IPS-18a (cell line): ENCODE results near the gene ADK.

Source experiments
- H3K27ac ChIP-seq: one replicate; pipeline ENCODE4 v1.5.1; 2013; ENCODE audit warnings: low read length
- H3K27me3 ChIP-seq: one replicate; pipeline ENCODE4 v1.6.1; 2013; ENCODE audit warnings: mild to moderate bottlenecking, low read length; ENCODE audit not compliant: control insufficient read depth, insufficient read depth
- H3K36me3 ChIP-seq: one replicate; pipeline ENCODE4 v1.6.1; 2013; ENCODE audit warnings: low read depth, low read length; ENCODE audit not compliant: control insufficient read depth
- H3K4me1 ChIP-seq: one replicate; pipeline ENCODE4 v1.6.1; 2013; ENCODE audit warnings: low read depth, low read length; ENCODE audit not compliant: control insufficient read depth
- H3K4me3 ChIP-seq: one replicate; pipeline ENCODE4 v1.5.1; 2013; ENCODE audit warnings: low read length
- H3K9ac ChIP-seq: one replicate; pipeline ENCODE4 v1.6.1; 2013; ENCODE audit warnings: mild to moderate bottlenecking, low read length, moderate library complexity
- H3K9me3 ChIP-seq: one replicate; pipeline ENCODE4 v1.6.1; 2013; ENCODE audit warnings: low read depth, low read length; ENCODE audit not compliant: control insufficient read depth

Gene ADK

DNA sequence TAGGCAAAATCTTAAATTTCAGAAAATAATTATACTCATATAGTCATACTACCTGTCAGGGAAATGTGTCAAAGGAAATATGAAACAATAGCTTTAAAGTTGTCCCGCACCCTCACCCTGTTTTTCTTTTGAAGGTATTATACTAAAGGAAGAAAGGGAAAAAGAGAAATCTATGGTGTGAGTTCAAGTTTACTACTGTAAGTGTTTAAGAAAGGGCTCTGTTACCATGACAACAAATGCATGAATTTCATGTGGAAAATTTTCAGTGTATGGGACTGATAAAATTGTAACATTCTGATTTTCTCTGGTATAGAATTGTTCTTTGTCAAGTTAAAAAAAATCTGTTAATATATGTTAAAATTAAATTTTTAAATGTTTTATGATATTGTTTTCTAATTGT, 229.8 kb downstream of the ADK start:
- no peak overlapping the region for H3K4me3 ChIP-seq
- H3K4me1 ChIP-seq = no peaks in the 10 kb centered on the region
- H3K36me3 ChIP-seq = no peaks in the 10 kb centered on the region
- H3K27me3 ChIP-seq = no peaks in the 10 kb centered on the region
- no peak overlapping the region for H3K9ac ChIP-seq
- H3K9me3 ChIP-seq = no peaks in the 10 kb centered on the region
- no peak overlapping the region for H3K27ac ChIP-seq

DNA sequence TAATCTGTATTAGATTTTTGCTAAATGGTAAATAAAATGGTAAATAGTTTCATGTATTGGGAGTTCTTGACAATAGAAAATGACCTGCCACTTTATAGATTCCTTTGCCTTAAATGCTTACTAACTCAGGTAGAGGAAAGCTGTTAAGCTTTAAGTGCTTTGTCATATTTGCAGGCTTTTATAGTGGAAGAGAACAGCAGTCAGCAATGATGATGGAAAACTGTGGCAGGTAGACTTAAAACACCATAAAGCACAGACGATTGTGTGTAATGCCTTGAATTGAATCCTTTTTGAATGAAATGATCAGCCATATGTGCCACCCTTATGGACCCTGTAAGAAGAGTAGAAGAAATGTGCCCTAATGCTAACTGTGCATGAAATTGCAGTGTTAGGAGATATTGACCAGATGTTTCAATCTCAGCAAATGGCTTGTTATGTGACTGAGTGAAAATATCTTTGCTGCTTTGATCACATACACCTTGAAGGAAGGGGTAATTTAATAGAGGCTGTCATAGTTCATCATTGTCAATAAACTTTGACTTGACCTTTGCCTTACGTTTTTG, 230.4 kb downstream of the ADK start:
- Histone ChIP-seq H3K4me3 (no peak overlapping the region), H3K36me3 (no peaks in the 10 kb centered on the region), H3K4me1 (no peaks in the 10 kb centered on the region), H3K27ac (no peak overlapping the region), H3K9me3 (no peaks in the 10 kb centered on the region), H3K27me3 (no peaks in the 10 kb centered on the region), H3K9ac (no peak overlapping the region)

DNA sequence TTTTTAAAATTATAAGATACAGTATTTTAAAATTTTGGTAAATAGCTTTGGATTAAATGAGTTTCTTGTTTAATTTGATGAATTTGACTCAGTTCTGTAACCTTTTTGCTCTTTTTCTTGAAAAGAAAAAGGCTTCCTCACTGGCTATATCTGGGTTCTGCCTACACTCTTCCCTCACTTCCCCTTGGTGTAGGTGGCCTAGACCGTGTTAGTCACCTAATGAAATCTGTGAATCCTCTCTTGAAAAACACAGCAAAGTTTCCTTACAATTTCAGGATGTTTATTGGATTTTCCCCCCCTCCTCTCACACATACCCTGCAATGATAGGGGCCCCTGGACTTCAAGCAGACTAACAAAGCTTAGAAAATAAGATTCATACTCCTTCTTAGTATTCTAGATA, 231.6 kb downstream of the ADK start:
- Histone ChIP-seq H3K4me3 (no peak overlapping the region), H3K9ac (no peak overlapping the region), H3K27me3 (no peaks in the 10 kb centered on the region), H3K9me3 (no peaks in the 10 kb centered on the region), H3K4me1 (no peaks in the 10 kb centered on the region), H3K36me3 (no peaks in the 10 kb centered on the region), H3K27ac (no peak overlapping the region)

DNA sequence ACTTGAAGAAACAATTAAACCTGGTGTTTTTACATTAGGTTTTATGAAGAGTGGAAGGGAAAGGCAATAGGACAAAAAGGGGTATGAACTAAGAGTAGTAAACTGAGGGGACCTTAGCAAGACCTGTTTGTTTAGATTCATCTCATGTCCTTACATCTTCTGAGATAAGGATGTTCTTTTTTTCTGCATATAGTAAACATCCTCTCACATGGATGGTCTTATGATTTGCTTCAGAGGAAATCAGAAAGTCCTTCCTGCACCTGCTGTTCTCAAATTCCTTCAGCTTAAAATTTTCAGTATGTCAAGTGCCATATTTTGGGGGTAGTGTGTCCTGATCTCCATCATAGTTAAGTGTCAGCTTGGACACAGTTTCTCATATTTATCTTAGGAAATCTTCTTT, 232.6 kb downstream of the ADK start:
- no peak overlapping the region for H3K4me3 ChIP-seq
- no peak overlapping the region for H3K27ac ChIP-seq
- H3K9ac ChIP-seq = no peak overlapping the region
- H3K27me3 ChIP-seq = no peaks in the 10 kb centered on the region
- H3K36me3 ChIP-seq = no peaks in the 10 kb centered on the region
- no peaks in the 10 kb centered on the region for H3K9me3 ChIP-seq
- H3K4me1 ChIP-seq = no peaks in the 10 kb centered on the region

DNA sequence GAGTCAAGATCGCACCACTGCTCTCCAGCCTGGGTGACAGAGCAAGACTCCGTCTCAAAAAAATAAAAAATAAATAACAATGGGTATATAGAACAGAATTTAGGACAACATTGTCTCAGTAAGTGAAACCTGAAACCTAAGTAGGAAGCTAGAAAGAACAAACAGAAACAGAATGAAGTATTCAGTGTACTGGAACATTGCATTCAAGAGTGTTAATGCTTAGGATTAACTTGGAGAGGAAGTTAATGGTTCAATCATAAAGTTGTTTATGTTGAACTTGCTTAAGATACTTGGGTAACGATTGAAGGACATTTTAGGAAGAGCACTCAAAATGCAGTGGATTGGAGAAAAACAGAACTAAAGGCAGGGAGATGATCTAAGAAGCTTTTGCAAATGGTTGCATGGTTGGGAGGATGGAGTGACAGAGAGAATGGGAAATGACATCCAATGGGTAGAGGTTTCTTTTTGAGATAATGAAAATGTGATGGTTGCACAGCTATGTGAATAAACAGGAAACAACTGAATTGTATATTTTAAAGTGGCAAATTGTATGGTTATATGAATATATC, 233.7 kb downstream of the ADK start:
- no peaks in the 10 kb centered on the region for H3K4me1 ChIP-seq

DNA sequence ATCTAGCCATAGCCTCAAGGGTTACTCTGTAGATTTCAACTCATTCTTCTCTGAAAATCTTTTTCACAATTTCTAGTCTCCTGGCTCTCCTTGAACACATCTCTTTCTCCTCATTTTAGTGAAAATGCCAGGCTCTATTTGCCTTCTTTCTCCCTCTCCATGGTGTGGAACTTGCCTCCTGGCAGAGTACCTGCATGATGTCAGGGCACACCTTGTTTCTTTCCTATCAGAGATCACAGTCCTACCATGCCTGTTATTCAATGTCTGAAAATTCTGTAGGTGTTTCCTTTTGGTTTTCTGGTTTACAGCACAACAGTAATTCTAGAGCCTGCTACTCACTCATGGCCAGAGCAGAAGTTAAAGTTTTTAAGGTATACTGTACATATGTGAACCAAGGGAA, 237.8 kb downstream of the ADK start:
- Histone ChIP-seq H3K36me3 (no peaks in the 10 kb centered on the region), H3K4me1 (no peaks in the 10 kb centered on the region), H3K9me3 (no peaks in the 10 kb centered on the region), H3K27ac (no peak overlapping the region), H3K9ac (no peak overlapping the region), H3K4me3 (no peak overlapping the region), H3K27me3 (no peaks in the 10 kb centered on the region)

More for the DNA sequence above, 233.7 kb downstream of the ADK start:
- H3K9ac ChIP-seq = no peak overlapping the region
- no peaks in the 10 kb centered on the region for H3K36me3 ChIP-seq
- H3K27ac ChIP-seq = no peak overlapping the region
- no peaks in the 10 kb centered on the region for H3K9me3 ChIP-seq
- H3K4me3 ChIP-seq = no peak overlapping the region
- no peaks in the 10 kb centered on the region for H3K27me3 ChIP-seq

DNA sequence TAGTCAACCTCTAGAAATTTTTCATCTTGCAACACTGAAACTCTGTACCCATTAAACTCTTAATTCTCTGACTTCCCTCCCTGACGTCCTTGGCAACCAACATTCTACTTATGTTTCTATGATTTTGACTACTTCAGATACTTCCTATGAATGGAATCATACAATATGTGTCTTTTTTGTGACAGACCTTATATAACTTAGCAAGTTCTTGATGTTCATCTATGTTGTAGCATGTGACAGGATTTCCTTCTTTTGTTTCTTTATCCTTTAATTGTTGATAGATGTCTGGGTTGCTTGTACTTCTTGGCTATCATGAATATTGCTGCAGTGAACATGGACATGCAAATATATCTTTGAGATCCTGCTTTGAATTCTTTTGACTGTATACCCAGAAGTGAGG, 240.8 kb downstream of the ADK start:
- H3K27ac ChIP-seq = no peak overlapping the region
- no peaks in the 10 kb centered on the region for H3K9me3 ChIP-seq
- no peak overlapping the region for H3K4me3 ChIP-seq
- no peak overlapping the region for H3K9ac ChIP-seq
- H3K36me3 ChIP-seq = no peaks in the 10 kb centered on the region
- no peaks in the 10 kb centered on the region for H3K27me3 ChIP-seq
- no peaks in the 10 kb centered on the region for H3K4me1 ChIP-seq

DNA sequence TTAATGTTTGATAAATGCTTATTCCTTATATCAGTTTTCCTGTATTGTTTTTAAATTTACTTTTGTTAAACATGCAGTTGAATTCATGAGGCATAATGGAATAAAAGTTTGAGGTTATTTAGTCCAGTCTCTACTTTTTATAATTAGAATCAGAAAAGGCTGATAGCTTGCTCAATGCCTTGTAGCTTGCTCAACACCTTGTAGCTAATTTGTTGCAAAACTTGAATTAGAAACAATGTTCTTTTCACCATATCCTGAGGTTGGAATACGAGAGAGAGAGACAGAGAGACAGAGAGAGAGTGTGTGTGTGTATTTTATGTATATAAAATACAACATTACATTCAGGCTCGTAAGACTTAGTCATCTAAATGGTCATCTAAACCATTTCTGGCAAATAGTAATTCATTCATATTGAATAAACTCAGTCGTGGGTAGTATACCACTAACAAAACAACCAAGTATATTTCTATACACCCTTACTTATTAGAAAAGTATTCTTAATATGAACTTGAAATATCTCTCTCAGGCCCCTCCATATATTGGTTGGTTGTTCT, 243.5 kb downstream of the ADK start:
- H3K4me1 ChIP-seq = no peaks in the 10 kb centered on the region
- H3K4me3 ChIP-seq = no peak overlapping the region
- no peaks in the 10 kb centered on the region for H3K27me3 ChIP-seq
- no peaks in the 10 kb centered on the region for H3K36me3 ChIP-seq
- no peak overlapping the region for H3K9ac ChIP-seq
- no peaks in the 10 kb centered on the region for H3K9me3 ChIP-seq
- no peak overlapping the region for H3K27ac ChIP-seq

DNA sequence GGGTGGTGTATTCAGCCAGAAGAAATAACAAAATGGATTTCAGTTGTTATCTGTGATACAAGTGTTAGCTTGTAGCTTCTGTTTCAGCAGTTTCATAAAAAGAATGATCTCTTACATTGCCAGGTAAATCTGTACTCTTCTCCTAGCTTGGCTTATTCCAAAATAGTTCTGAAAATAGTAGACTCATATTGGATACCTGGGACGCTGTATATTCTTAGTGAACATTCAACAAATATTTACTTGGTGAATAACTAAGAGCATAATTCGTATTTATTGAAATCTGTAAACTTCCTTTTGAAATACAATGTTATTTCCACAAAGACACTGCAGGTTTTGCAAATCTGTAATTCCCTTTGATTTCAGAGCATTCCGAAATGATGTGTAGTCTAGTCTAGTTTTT, 249.2 kb downstream of the ADK start:
- no peaks in the 10 kb centered on the region for H3K4me1 ChIP-seq
- peaks cover 5% of the 10 kb centered on the region for H3K9me3 ChIP-seq
- H3K36me3 ChIP-seq = no peaks in the 10 kb centered on the region

DNA sequence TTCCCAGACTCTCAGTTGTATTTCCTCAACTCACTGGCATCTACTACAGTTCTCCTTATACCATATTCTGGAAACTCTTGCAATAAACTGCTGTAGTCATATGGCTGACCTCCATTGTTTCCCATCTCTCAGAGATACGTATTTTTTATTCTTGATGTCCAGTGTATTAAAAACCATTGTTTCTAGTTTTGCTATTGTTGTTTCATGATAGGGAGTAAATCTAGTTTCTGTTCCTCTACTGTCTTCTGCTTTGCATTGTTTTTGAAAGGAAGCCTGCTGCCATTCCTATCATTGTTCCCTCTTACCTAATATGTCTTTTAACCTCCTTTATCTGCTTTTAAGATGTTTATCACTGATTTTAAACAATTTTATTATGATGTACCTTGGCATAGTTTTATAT, 255.0 kb downstream of the ADK start:
- H3K27me3 ChIP-seq = no peaks in the 10 kb centered on the region
- H3K27ac ChIP-seq = no peak overlapping the region
- no peaks in the 10 kb centered on the region for H3K4me1 ChIP-seq
- H3K36me3 ChIP-seq = no peaks in the 10 kb centered on the region
- H3K9me3 ChIP-seq = peaks cover 5% of the 10 kb centered on the region
- H3K9ac ChIP-seq = no peak overlapping the region
- no peak overlapping the region for H3K4me3 ChIP-seq

More for the DNA sequence above, 249.2 kb downstream of the ADK start:
- Histone ChIP-seq H3K4me3 (no peak overlapping the region), H3K9ac (no peak overlapping the region), H3K27me3 (no peaks in the 10 kb centered on the region), H3K27ac (no peak overlapping the region)

DNA sequence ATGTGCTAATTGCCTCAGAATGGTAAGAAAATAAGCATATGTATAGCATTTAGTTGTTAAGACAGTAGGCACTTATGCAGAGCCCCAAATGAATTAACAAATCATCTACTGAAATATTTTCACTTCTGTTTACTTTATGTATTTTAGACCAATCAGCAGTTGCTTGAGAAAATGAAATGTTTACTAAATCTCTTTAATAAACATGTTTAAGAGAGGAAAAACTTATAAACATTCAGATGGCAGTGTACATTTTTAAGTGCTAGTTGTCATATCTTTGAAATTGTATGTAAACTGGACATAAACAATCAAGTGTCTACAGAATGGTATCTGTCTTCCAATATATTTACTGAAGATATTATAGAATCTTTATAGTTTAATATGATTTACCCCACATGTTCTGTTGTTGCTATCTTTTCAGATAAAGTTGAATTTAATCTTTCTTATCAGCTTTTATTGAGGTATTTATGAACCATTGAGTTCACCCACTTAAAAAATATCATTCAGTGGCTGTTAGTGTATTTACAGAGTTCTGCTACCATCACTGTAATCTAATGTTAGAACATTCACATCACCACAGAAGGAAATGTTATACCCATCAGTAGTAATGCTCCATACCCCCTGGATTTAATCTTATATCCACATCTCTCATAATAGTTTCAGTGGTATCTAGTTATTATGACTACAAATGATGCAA, 264.3 kb downstream of the ADK start:
- H3K4me1 ChIP-seq = peaks cover 32% of the 10 kb centered on the region
- no peaks in the 10 kb centered on the region for H3K27me3 ChIP-seq
- H3K4me3 ChIP-seq = no peak overlapping the region
- no peak overlapping the region for H3K27ac ChIP-seq
- no peaks in the 10 kb centered on the region for H3K9me3 ChIP-seq
- H3K36me3 ChIP-seq = no peaks in the 10 kb centered on the region
- H3K9ac ChIP-seq = no peak overlapping the region

DNA sequence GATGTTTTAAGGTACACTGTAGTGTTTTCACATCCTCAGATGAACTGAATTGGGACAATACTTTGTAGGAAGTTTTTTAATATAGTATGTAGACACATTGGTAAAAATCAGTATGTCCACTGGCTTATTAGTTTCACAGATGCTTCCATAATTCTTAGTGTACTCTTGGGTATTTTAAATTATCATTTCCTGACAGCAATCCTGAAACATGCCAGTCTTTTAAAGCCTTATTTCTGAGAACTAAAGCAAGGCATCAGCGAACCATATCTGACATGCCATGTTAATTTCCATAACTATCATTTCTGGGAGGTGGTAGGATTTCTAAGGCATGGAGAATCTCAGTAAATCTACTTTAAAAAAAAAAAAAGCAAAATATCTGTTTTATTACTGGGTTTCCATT, 266.4 kb downstream of the ADK start:
- H3K4me3 ChIP-seq = no peak overlapping the region
- H3K27ac ChIP-seq = no peak overlapping the region
- no peaks in the 10 kb centered on the region for H3K9me3 ChIP-seq
- peak overlapping the region; percentile 61 for H3K9ac ChIP-seq
- no peaks in the 10 kb centered on the region for H3K36me3 ChIP-seq
- H3K4me1 ChIP-seq = peaks cover 48% of the 10 kb centered on the region
- H3K27me3 ChIP-seq = no peaks in the 10 kb centered on the region
